ENCODE measurements around the gene USP43.
"Not testable (repeated sequence)": the region's sequence is repeated elsewhere in the genome, so short reads cannot be mapped to it uniquely, and the experiment has no call there.

The USP43 gene

GRCh38 chr17:9644910-9645751 lies at the start of gene USP43:
TSS of gene USP43 (plus strand) at chr17:9645517. CDS start at chr17:9645633, 116 bp downstream.
- in situ Hi-C loops (cut with MboI; ENCODE audit: low sequenced_read_pairs) = no loop called here

GRCh38 chr17:9597638-9598037 lies 47.7 kb upstream of the USP43 start:
- in situ Hi-C loops (cut with MboI; ENCODE audit: low sequenced_read_pairs) = not testable (repeated sequence)

DNA sequence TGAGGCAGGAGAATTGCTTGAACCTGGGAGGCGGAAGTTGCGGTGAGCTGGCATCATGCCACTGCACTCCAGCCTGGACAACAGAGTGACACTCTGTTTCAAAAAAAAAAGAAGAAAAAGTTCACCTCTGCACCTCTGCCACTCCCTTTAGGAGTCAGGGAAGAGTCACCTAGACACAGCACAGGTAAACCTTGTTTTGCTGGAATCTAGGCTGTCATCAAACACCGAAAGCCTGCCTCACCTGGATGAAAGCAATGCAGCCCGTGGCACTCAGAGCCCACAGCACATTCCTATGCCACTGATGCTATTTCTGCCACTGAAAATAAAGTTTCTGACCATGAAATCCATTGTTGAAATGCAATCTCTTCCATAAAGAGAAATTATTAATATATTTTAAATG lies 46.7 kb upstream of the USP43 start:
- in situ Hi-C loops (cut with MboI; ENCODE audit: low sequenced_read_pairs) = no loop called here

GRCh38 chr17:9604583-9604982 lies 40.7 kb upstream of the USP43 start:
- in situ Hi-C loops (cut with MboI; ENCODE audit: low sequenced_read_pairs) = not testable (repeated sequence)

- in situ Hi-C loops (cut with MboI; ENCODE audit: low sequenced_read_pairs) = no loop called here
These were observed 38.9 kb upstream of the USP43 start for GRCh38 chr17:9606453-9606852.

- in situ Hi-C loops (cut with MboI; ENCODE audit: low sequenced_read_pairs) = not testable (repeated sequence)
These were observed 38.3 kb upstream of the USP43 start for GRCh38 chr17:9607058-9607457.

- in situ Hi-C loops (cut with MboI; ENCODE audit: low sequenced_read_pairs) = no loop called here
These were observed 33.8 kb upstream of the USP43 start for GRCh38 chr17:9611557-9611956.

GRCh38 chr17:9612006-9612405 lies 33.3 kb upstream of the USP43 start:
- in situ Hi-C loops (cut with MboI; ENCODE audit: low sequenced_read_pairs) = no loop called here

DNA sequence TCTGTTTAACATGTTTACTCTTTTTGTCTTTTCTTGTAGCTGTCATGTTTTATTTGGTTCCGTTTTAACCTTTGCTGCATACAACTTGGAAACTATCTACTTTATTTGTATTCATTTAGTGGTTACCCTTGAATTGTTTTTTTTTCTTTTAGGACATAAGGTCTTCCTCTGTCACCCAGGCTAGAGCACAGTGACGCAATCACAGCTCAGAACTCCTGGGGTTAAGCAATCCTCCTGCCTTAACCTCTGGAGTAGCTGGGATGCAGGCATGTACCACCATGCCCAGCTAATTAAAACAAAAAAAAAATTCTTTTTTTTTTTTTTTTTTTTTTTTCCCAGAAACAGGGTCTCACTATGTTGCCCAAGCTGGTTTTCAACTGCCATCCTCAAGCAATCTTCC lies 29.8 kb upstream of the USP43 start:
- in situ Hi-C loops (cut with MboI; ENCODE audit: low sequenced_read_pairs) = no loop called here

DNA sequence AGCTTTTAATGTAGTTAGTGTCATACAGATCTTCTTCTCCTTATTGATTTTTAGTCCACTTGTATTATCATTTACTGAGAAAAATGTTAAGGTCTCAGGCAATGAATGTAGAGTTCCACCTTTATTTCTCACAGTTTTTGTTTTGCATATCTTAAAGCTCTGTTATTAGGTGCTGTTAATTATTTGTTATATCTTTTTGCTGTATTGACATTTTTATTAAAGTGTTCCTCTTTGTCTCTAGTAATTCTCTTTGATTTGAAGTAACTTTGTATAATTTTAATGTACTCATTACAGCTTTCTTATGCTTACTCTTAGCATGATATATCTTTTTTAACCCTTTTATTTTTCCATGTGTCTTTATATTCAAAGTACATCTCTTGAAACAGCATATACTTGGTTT lies 22.4 kb upstream of the USP43 start:
- in situ Hi-C loops (cut with MboI; ENCODE audit: low sequenced_read_pairs) = no loop called here

DNA sequence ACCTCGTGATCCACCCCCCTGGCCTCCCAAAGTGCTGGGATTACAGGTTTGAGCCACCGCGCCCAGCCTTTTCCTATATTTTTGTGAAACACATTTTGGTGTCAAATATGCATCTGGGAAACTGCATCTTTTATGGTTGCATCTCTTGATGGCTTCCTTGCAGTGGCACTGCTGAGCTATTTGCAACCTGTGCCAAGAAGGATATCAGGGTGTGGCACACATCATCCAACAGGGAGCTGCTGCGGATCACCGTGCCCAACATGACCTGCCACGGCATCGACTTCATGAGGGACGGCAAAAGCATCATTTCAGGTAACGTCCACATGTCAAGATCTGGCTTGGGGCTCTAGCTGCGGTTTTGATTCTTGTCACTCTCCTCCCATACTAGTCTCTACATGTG lies 16.8 kb upstream of the USP43 start:
- in situ Hi-C loops (cut with MboI; ENCODE audit: low sequenced_read_pairs) = no loop called here

GRCh38 chr17:9632741-9633140 lies 12.6 kb upstream of the USP43 start:
- in situ Hi-C loops (cut with MboI; ENCODE audit: low sequenced_read_pairs) = no loop called here

DNA sequence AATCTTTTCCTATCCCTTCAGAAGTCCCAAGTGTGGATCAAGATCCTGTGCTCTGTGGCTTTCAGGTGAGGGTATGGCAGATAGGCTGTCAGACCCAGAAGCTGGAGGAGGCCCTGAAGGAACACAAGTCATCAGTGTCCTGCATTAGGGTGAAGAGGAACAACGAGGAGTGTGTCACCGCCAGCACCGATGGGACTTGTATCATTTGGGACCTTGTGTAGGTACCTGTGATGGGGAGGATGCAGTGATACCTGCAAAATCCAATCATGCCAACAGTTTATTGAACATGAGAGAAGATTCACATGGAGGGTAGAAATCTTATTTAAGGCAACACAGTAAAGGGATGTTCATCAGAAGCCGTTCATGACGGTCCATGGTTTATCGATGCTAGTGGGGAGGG lies 10.0 kb upstream of the USP43 start:
- in situ Hi-C loops (cut with MboI; ENCODE audit: low sequenced_read_pairs) = no loop called here

DNA sequence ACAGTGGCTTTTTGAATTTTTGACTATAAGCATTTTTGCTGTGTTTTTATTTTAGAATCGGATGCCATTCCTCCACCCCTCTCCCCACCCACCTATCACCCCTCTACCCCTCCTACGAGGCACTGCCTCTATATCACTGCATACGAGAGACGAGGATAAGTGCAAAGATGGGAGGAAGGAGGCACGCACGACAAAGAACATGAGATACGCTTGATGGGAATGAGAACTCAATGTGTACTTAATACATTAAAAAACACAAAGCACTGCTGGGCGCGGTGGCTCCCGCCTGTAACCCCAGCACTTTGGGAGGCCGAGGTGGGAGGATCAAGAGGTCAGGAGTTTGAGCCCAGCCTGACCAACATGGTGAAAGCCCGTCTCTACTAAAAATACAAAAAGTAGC lies 8.8 kb upstream of the USP43 start:
- in situ Hi-C loops (cut with MboI; ENCODE audit: low sequenced_read_pairs) = no loop called here

DNA sequence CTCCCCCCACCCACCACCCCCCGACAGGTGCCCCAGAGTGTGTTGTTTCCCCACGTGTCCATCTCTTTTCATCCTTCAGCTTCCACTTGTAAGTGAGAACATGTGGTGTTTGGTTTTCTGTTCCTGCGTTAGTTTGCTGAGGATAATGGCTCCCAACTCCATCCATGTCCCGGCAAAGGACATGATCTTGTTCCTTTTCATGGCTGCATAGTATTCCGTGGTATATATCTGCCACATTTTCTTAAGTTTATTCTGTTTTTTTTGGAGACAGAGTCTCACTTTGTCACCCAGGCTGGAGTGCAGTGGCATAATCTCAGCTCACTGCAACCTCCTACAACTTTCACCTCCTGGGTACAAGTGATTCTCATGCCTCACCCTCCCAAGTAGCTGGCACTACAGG lies 4.9 kb upstream of the USP43 start:
- in situ Hi-C loops (cut with MboI; ENCODE audit: low sequenced_read_pairs) = not testable (repeated sequence)

GRCh38 chr17:9643611-9644010 lies 1.7 kb upstream of the USP43 start:
- in situ Hi-C loops (cut with MboI; ENCODE audit: low sequenced_read_pairs) = no loop called here

DNA sequence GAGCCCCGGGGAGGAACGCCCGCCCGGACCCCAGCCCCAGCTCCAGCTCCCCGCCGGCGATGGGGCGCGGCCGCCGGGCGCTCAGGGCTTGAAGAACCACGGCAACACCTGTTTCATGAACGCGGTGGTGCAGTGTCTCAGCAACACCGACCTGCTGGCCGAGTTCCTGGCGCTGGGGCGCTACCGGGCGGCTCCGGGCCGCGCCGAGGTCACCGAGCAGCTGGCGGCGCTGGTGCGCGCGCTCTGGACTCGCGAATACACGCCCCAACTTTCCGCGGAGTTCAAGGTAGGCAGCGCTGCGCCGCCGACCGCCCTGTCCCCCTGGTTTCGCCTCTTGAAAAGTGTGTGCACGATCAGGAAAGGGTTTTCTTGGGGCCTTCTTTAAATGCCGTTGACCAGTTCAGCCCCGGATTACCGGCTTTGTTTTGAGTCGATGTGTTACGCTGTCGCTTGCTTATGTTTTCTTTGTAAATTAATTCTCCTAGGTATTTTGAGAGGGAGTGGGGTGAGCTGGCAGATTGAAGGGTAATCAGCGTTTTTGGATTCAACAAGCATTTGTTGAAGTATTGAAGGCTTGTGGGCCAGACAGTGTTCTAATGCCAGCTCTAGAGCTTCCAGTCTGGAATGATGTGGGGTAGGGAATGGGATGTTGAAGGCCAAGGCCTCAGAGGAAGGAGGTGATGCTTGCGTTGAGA lies 681 bp downstream of the USP43 start:
- in situ Hi-C loops (cut with MboI; ENCODE audit: low sequenced_read_pairs) = no loop called here

DNA sequence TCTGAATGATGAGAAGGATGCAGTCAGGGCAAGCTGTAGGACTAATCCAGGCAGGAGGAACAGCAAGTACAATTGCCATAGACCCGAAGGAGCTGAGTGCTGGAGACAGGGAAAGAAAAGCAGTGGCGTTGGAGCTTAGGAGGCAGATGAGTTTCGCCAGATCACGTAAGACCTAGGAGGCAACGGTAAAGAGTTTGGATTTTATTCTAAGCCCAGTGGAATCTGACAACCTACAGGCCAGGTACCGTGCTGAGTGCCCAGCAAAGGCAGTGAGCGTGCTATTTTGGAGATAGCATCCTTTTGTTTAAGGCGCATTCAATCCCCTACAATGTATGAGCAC lies 1.2 kb downstream of the USP43 start:
- in situ Hi-C loops (cut with MboI; ENCODE audit: low sequenced_read_pairs) = no loop called here

DNA sequence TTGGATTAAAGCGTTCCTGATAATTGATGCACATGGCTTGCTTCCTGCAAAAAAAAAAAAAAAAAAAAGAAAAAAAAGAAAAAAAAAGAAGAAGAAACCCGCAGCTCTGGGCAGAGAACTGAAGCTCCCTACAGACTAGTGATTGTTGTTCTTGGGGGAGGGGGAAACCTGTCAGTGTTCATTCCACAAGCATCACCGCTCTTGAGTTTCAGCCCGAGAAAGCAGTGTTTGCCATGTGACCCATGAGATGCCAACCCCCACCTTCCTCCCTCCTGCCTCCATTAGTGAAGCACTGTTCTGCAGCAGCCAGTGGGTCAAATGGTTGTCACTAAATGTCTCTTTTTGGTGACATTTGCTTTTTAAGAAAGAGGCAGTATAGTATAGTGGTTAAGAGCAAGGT lies 1.7 kb downstream of the USP43 start:
- in situ Hi-C loops (cut with MboI; ENCODE audit: low sequenced_read_pairs) = no loop called here

DNA sequence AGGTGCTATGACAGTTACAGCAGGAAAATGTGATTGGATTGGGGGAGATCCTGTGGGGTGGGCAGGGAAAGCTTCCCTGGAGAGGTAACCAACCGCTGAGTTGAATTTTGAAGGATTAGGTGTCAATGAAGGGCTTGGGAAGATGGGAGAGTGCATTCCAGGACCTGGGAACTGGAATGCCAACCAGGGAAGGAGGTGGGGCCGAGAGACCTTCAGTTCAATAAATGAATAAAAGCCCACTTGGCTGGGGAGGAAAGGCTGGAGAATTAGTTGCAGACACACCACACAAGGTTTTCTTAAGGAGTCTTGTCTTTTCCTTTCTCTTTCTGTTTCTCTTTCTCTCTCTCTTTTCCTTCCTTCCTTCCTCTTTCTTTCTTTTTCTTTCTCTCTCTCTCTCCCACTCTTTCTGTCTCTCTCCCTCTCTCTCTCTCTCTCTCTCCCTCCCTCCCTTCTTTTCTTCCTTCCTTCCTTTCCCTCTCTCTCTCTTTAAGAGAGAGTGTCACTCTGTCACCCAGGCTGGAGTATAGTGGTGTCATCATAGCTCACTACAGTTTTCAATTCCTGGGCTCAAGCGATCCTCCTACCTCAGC lies 3.3 kb downstream of the USP43 start:
- in situ Hi-C loops (cut with MboI; ENCODE audit: low sequenced_read_pairs) = no loop called here

GRCh38 chr17:9658593-9659211 lies 13.4 kb downstream of the USP43 start:
- in situ Hi-C loops (cut with MboI; ENCODE audit: low sequenced_read_pairs) = no loop called here

DNA sequence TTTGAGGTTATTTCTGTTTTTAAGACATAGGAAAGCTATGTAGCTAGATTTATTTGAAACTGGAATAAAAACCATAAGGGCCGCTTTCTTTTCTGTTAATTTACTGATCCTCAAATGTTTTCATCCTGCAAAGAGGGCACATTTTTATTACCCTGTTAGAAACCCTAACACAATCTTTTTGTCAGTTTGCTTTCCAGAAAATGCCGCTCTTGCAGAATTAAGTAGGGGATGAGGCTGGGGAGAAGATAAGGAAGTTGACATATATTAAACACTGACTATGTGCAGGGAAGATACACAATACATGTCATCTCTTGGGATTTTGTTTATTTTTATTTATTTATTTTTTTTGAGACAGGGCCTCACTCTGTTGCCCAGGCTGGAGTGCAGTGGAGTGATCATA lies 15.7 kb downstream of the USP43 start:
- in situ Hi-C loops (cut with MboI; ENCODE audit: low sequenced_read_pairs) = no loop called here
